Prostate gland (tissue), 2 donors: Measurements from ENCODE around the gene MSRB3. TPM values are rescaled to one million over a fixed set of nuclear protein-coding genes. Genes with fewer than 3 reads are reported as not detected.
"Not testable (repeated sequence)": the region's sequence is repeated elsewhere in the genome, so short reads cannot be mapped to it uniquely, and the experiment has no call there.

ENCODE experiments used
- DNase-seq: peaks from one replicate; pipeline ENCODE4 v3.0.0-alpha.2; 2019; ENCODE audit warnings: low spot score
- H3K27ac ChIP-seq, 2 donors: fragments of 200-600 bp; sonication (generic); 2 replicates each; pipeline ENCODE4 v1.5.1; 2017 to 2019
- H3K27me3 ChIP-seq: fragments of 200-600 bp; sonication (generic); replicated peaks from 2 replicates; pipeline ENCODE4 v1.5.1; 2019; ENCODE audit not compliant: insufficient read depth
- H3K36me3 ChIP-seq, 2 donors: fragments of 200-600 bp; sonication (generic); 1 replicate in 1 of 2; 2 replicates in 1 of 2; pipeline versions ENCODE4 v1.5.1 to v1.8.1; 2017 to 2019
- H3K4me1 ChIP-seq: fragments of 200-600 bp; sonication (generic); replicated peaks from 2 replicates; pipeline ENCODE4 v1.5.1; 2019
- H3K4me3 ChIP-seq, 2 donors: fragments of 200-600 bp; sonication (generic); 2 replicates each; pipeline ENCODE4 v1.5.1; 2017 to 2019
- H3K9me3 ChIP-seq: fragments of 200-600 bp; sonication (generic); 2 replicates; pipeline ENCODE4 v1.5.1; 2017
- POLR2A ChIP-seq: fragments of 450-650 bp; IDR thresholded peaks from one replicate; pipeline ENCODE4 v1.6.1; 2016; ENCODE audit warnings: antibody characterized with exemption, mild to moderate bottlenecking
- POLR2AphosphoS5 ChIP-seq: sonication (generic); formaldehyde crosslinking; IDR thresholded peaks from one replicate; pipeline ENCODE4 v1.6.1; 2017; ENCODE audit warnings: antibody characterized with exemption
- WGBS: methylation state at CpG from one replicate; pipeline ENCODE4 v1.1.5; 2018; 5-methylcytosine and 5-hydroxymethylcytosine counted together
- intact Hi-C: fragments of 100-400 bp; cut with DNase I; formaldehyde crosslinking; loops from one replicate; pipeline ENCODE4 v1.14.2; 2022
- total RNA-seq, 2 donors: library from RNA; depleted of rRNA; stranded (reverse); fragments of >200 nt; gene quantifications; one replicate each; pipeline ENCODE4 v1.1.0, GENCODE V29; 2016
- TF ChIP-seq, protein P1 (sequence below), 4 experiments: fragments of 200-600 bp in 2 of 4; fragments of 450-650 bp in 2 of 4; sonication (generic) in 2 of 4; IDR thresholded peaks; 1 replicate in 3 of 4; 2 replicates in 1 of 4; pipeline ENCODE4 v1.5.1; 2016 to 2019; ENCODE audit warnings: antibody characterized with exemption in 4 of 4, mild to moderate bottlenecking in 2 of 4, moderate library complexity in 2 of 4

MSRB3 gene
- total RNA-seq, 2 donors from 2014 or later: 32.2 to 42.9 TPM

DNA sequence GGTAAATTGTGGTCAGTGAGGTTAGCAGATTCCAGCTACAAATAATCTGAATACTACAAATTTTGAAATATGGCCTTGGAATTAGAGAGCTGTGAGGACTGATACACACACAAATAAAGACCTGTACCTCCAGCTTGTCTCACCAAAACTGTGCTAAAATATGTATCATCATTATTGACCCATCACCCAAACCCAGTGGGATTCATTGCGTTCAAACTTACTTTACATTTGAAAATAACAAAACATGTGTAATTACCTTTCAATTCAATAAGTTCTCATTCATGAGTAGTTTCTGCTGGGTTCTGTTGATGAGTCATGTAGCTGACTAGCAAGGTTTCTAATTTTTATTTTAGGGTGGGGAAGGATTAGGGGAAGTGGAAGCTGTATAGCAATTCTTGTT, 170.9 kb downstream of the MSRB3 start:
- no peaks in the 10 kb centered on the region for H3K36me3 ChIP-seq
- H3K9me3 ChIP-seq: no peaks in the 10 kb centered on the region
- intact Hi-C loops: no loop called here
- H3K27ac ChIP-seq: no peak overlapping the region
- TF ChIP-seq, protein P1, sequence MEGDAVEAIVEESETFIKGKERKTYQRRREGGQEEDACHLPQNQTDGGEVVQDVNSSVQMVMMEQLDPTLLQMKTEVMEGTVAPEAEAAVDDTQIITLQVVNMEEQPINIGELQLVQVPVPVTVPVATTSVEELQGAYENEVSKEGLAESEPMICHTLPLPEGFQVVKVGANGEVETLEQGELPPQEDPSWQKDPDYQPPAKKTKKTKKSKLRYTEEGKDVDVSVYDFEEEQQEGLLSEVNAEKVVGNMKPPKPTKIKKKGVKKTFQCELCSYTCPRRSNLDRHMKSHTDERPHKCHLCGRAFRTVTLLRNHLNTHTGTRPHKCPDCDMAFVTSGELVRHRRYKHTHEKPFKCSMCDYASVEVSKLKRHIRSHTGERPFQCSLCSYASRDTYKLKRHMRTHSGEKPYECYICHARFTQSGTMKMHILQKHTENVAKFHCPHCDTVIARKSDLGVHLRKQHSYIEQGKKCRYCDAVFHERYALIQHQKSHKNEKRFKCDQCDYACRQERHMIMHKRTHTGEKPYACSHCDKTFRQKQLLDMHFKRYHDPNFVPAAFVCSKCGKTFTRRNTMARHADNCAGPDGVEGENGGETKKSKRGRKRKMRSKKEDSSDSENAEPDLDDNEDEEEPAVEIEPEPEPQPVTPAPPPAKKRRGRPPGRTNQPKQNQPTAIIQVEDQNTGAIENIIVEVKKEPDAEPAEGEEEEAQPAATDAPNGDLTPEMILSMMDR (IDR thresholded peaks at IDR 0.05): no peak
- no peak for TF ChIP-seq POLR2A
- TF ChIP-seq POLR2AphosphoS5: no peak
- H3K27me3 ChIP-seq: no peaks in the 10 kb centered on the region
- 92% methylated on average over 1 of the region's 1 CpG for WGBS
- DNase-seq: no peak
- no peak overlapping the region for H3K4me3 ChIP-seq
- H3K4me1 ChIP-seq: no peaks in the 10 kb centered on the region

- Histone ChIP-seq H3K36me3 (no peaks in the 10 kb centered on the region), H3K27ac (no peak overlapping the region), H3K4me3 (no peak overlapping the region), H3K27me3 (no peaks in the 10 kb centered on the region), H3K4me1 (no peaks in the 10 kb centered on the region), H3K9me3 (no peaks in the 10 kb centered on the region)
- no peak for TF ChIP-seq POLR2A
- TF ChIP-seq POLR2AphosphoS5: no peak
- TF ChIP-seq, protein P1 (IDR thresholded peaks at IDR 0.05): no peak
- intact Hi-C loops: no loop called here
- no peak for DNase-seq
- WGBS: 45% methylated on average over 2 of the region's 2 CpGs
These were observed 172.1 kb downstream of the MSRB3 start for GRCh38 chr12:65450625-65451024.

DNA sequence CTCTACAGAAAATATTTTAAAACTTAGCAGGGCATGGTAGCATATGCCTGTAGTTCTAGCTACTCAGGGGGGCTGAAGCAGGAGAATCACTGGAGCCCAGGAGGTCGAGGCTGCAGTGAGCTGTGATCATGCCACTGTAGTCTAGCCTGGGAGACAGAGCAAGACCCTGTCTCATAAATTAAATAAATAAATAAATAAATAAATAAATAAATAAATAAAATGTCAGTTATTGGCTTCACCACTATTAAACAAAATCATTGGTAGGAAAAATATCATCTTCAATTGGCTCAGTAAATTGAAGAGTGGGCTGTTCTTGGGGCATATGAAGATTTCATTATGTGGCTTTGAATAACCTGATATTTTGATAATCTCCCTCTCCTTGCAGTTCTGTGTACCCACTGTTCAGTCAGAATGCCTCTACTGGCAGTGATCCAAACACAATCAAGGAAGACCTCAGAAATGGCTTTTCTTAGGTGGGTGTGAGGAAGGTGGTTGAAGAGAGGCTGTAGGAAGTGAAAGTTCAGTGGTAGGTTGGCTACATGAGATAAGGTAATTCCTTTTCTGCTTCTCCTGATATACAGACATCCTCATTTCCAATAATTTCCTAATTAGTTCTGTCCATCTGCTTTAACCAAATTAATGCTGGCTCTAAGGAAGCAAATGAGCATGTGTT, 175.8 kb downstream of the MSRB3 start:
- TF ChIP-seq, protein P1 (IDR thresholded peaks at IDR 0.05): no peak
- TF ChIP-seq POLR2A (no peak), POLR2AphosphoS5 (no peak)
- WGBS: 94% methylated on average over 1 of the region's 1 CpG
- intact Hi-C loops: no loop called here
- no peak overlapping the region for H3K4me3 ChIP-seq
- no peak for DNase-seq
- no peaks in the 10 kb centered on the region for H3K27me3 ChIP-seq
- no peaks in the 10 kb centered on the region for H3K36me3 ChIP-seq
- H3K4me1 ChIP-seq: no peaks in the 10 kb centered on the region
- H3K27ac ChIP-seq: no peak overlapping the region
- no peaks in the 10 kb centered on the region for H3K9me3 ChIP-seq

DNA sequence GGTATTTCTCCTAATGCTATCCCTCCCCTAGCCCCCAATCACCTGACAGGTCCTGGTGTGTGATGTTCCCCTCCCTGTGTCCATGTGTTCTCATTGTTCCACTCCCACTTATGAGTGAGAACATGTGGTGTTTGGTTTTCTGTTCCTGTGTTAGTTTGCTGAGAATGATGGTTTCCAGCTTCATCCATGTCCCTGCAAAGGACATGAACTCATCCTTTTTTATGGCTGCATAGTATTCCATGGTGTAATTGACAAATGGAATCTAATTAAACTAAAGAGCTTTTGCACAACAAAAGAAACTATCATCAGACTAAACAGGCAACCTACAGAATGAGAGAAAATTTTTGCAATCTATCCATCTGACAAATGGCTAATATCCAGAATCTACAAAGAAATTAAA, 178.9 kb downstream of the MSRB3 start:
- DNase-seq, intact Hi-C loops, H3K4me1 ChIP-seq, H3K4me3 ChIP-seq, H3K27ac ChIP-seq, H3K9me3 ChIP-seq, H3K36me3 ChIP-seq, H3K27me3 ChIP-seq: not testable (repeated sequence)

- Histone ChIP-seq H3K36me3 (no peaks in the 10 kb centered on the region), H3K27me3 (no peaks in the 10 kb centered on the region), H3K9me3 (no peaks in the 10 kb centered on the region), H3K27ac (no peak overlapping the region), H3K4me3 (no peak overlapping the region), H3K4me1 (no peaks in the 10 kb centered on the region)
- intact Hi-C loops: no loop called here
- TF ChIP-seq, protein P1 (IDR thresholded peaks at IDR 0.05): no peak
- no peak for DNase-seq
- WGBS: 96% methylated on average over 2 of the region's 2 CpGs
These were observed 180.2 kb downstream of the MSRB3 start for GRCh38 chr12:65458718-65459117.
